ENCODE data around the gene CLDN7. TPM values are rescaled to one million over a fixed set of nuclear protein-coding genes. Genes with fewer than 3 reads are reported as not detected.
A peak's percentile ranks its signal among the peaks of the same experiment; 100 is the strongest.

Gene CLDN7
- total RNA-seq, 1 experiment from 2014 or later = 286 TPM

- DNase-seq (ENCODE audit: low read depth, low spot score) = no peak
- H3K27ac ChIP-seq (ENCODE audit: low read depth, low read length) = no peak overlapping the region
- H3K36me3 ChIP-seq (ENCODE audit: control insufficient read depth in 1 of 2, insufficient read depth in 2 of 2, low read length in 2 of 2) = peaks cover 13 to 23% of the 10 kb centered on the region in 2 experiments
- ATAC-seq = no peak
- BruUV-seq (replicated peaks) = no TSS peak
- intact Hi-C loops (cut with micrococcal nuclease) = loop anchor here (5.0 kb wide), 1 partner anchor 53 kb away; the partner anchor contains the start of gene EIF5A
- TF ChIP-seq TCF7L2 (IDR thresholded peaks at IDR 0.05; ENCODE audit: borderline replicate concordance, extremely low read depth, insufficient read depth, insufficient read length) (no peak), POLR2AphosphoS5 (IDR thresholded peaks at IDR 0.05; ENCODE audit: low read depth, low read length) (peak; percentile 34; the same call in 1 of the 2 replicates)
- ChIA-PET RAD21 (ENCODE audit: low non-redundant PET in 1 of 2, low total read pairs in 2 of 2, uncharacterized antibody in 2 of 2, unreplicated experiment in 2 of 2) (no interaction called here), POLR2A (interaction anchor here (0.7 to 1.4 kb wide), 4 partner anchors 9 to 48 kb away, joined by 3 to 5 read pairs (median 4); partner anchors contain the start of gene GABARAP), CTCF (no interaction called here)
- H3K9ac ChIP-seq (ENCODE audit: low read length) = no peak overlapping the region
- H3K4me1 ChIP-seq (ENCODE audit: control insufficient read depth in 1 of 2, insufficient read depth in 2 of 2, low read length in 2 of 2) = peaks cover 19 to 28% of the 10 kb centered on the region in 2 experiments
- no peaks in the 10 kb centered on the region for H3K27me3 ChIP-seq (ENCODE audit: insufficient read depth, low read length)
- H3K4me2 ChIP-seq (ENCODE audit: low read length) = no peak overlapping the region
- no peak overlapping the region for H3K4me3 ChIP-seq (replicated peaks in 1 of 2; ENCODE audit: low read depth in 1 of 2, low read length in 2 of 2)
- no peak overlapping the region for H2AFZ ChIP-seq (ENCODE audit: low read depth, low read length, poor library complexity, severe bottlenecking)
- H3K9me2 ChIP-seq (ENCODE audit: insufficient read depth) = no peaks in the 10 kb centered on the region
- H4K20me1 ChIP-seq (ENCODE audit: insufficient read depth) = no peaks in the 10 kb centered on the region; the same call in 1 of the 2 replicates
- H3K79me2 ChIP-seq (ENCODE audit: insufficient read depth, low read length) = peaks cover 74% of the 10 kb centered on the region
- no peaks in the 10 kb centered on the region for H3K9me3 ChIP-seq (ENCODE audit: control insufficient read depth in 1 of 2, insufficient read depth in 1 of 2, low read depth in 1 of 2, low read length in 2 of 2)
These were observed 7.8 kb downstream of the CLDN7 start for GRCh38 chr17:7254511-7254910.

- no peaks in the 10 kb centered on the region for H3K27me3 ChIP-seq (ENCODE audit: insufficient read depth, low read length)
- ATAC-seq (no peak), DNase-seq (ENCODE audit: low read depth, low spot score) (no peak)
- ChIA-PET POLR2A (no interaction called here), RAD21 (ENCODE audit: low non-redundant PET in 1 of 2, low total read pairs in 2 of 2, uncharacterized antibody in 2 of 2, unreplicated experiment in 2 of 2) (no interaction called here), CTCF (no interaction called here)
- no TSS peak for BruUV-seq (replicated peaks)
- intact Hi-C loops (cut with micrococcal nuclease) = loop anchor here (5.0 kb wide), 1 partner anchor 54 kb away; the partner anchor contains the start of gene EIF5A
- H3K4me1 ChIP-seq (ENCODE audit: control insufficient read depth in 1 of 2, insufficient read depth in 2 of 2, low read length in 2 of 2) = peaks cover 13 to 25% of the 10 kb centered on the region in 2 experiments
- no peak overlapping the region for H2AFZ ChIP-seq (ENCODE audit: low read depth, low read length, poor library complexity, severe bottlenecking)
- TF ChIP-seq MAX (IDR thresholded peaks at IDR 0.05) (no peak), POLR2AphosphoS5 (IDR thresholded peaks at IDR 0.05; ENCODE audit: low read depth, low read length) (no peak), YY1 (IDR thresholded peaks at IDR 0.05; ENCODE audit: extremely low read depth, insufficient replicate concordance, low read depth, low read length) (no peak), ZNF274 (IDR thresholded peaks at IDR 0.05; ENCODE audit: low read depth, low read length) (no peak), CTCF (IDR thresholded peaks at IDR 0.05 in 2 of 3, conservative IDR thresholded peaks at IDR 0.05 in 1 of 3; ENCODE audit: borderline replicate concordance in 1 of 3, insufficient read depth in 1 of 3, low read depth in 2 of 3, low read length in 2 of 3) (no peak)
- H3K27ac ChIP-seq (ENCODE audit: low read depth, low read length) = peak overlapping the region; percentile 84
- peaks cover 75% of the 10 kb centered on the region for H3K79me2 ChIP-seq (ENCODE audit: insufficient read depth, low read length)
- peaks cover 9 to 11% of the 10 kb centered on the region in 2 experiments; a peak in 2 of 4 replicates for H3K36me3 ChIP-seq (ENCODE audit: control insufficient read depth in 1 of 2, insufficient read depth in 2 of 2, low read length in 2 of 2)
- H3K9me3 ChIP-seq (ENCODE audit: control insufficient read depth in 1 of 2, insufficient read depth in 1 of 2, low read depth in 1 of 2, low read length in 2 of 2) = no peaks in the 10 kb centered on the region
- H3K4me2 ChIP-seq (ENCODE audit: low read length) = peak overlapping the region; percentile 89
- H3K9me2 ChIP-seq (ENCODE audit: insufficient read depth) = no peaks in the 10 kb centered on the region
- H3K9ac ChIP-seq (ENCODE audit: low read length) = peak overlapping the region; percentile 99
- no peaks in the 10 kb centered on the region for H4K20me1 ChIP-seq (ENCODE audit: insufficient read depth)
- H3K4me3 ChIP-seq (replicated peaks in 1 of 2; ENCODE audit: low read depth in 1 of 2, low read length in 2 of 2) = peak overlapping the region; percentile 82 to 99
These were observed 9.2 kb downstream of the CLDN7 start for GRCh38 chr17:7253082-7253481.

Data from HCT116 (cell line).